ENCODE measurements around the gene DENND2A.
"Not testable (repeated sequence)": the region's sequence is repeated elsewhere in the genome, so short reads cannot be mapped to it uniquely, and the experiment has no call there.

The DENND2A gene

GRCh38 chr7:140544388-140544826, 96.2 kb downstream of the DENND2A start:
- no peak for DNase-seq (ENCODE audit: low read depth)

GRCh38 chr7:140542228-140542603, 98.4 kb downstream of the DENND2A start:
- DNase-seq (ENCODE audit: low read depth): no peak

GRCh38 chr7:140541513-140542227, 98.9 kb downstream of the DENND2A start:
- no peak for DNase-seq (ENCODE audit: low read depth)

- no peak for DNase-seq (ENCODE audit: low read depth)
These were observed 99.5 kb downstream of the DENND2A start for GRCh38 chr7:140541176-140541512.

GRCh38 chr7:140540136-140540777, 100.4 kb downstream of the DENND2A start:
- no peak for DNase-seq (ENCODE audit: low read depth)

- DNase-seq (ENCODE audit: low read depth): no peak
These were observed 101.2 kb downstream of the DENND2A start for GRCh38 chr7:140539461-140539860.

- DNase-seq (ENCODE audit: low read depth): no peak
These were observed 102.7 kb downstream of the DENND2A start for GRCh38 chr7:140537750-140538482.

- no peak for DNase-seq (ENCODE audit: low read depth)
These were observed 105.9 kb downstream of the DENND2A start for GRCh38 chr7:140534743-140535142.

- DNase-seq (ENCODE audit: low read depth): no peak
These were observed 107.2 kb downstream of the DENND2A start for GRCh38 chr7:140533394-140533872.

- not testable (repeated sequence) for DNase-seq (ENCODE audit: low read depth)
These were observed 111.2 kb downstream of the DENND2A start for GRCh38 chr7:140529428-140529827.

GRCh38 chr7:140526787-140527664, 113.6 kb downstream of the DENND2A start:
- no peak for DNase-seq (ENCODE audit: low read depth)

- DNase-seq (ENCODE audit: low read depth): no peak
These were observed 114.4 kb downstream of the DENND2A start for GRCh38 chr7:140526214-140526613.

GRCh38 chr7:140525743-140526142, 114.9 kb downstream of the DENND2A start:
- no peak for DNase-seq (ENCODE audit: low read depth)

GRCh38 chr7:140521421-140521820, 119.2 kb downstream of the DENND2A start:
- DNase-seq (ENCODE audit: low read depth): no peak

GRCh38 chr7:140519007-140519399, 121.6 kb downstream of the DENND2A start:
- DNase-seq (ENCODE audit: low read depth): no peak

- no peak for DNase-seq (ENCODE audit: low read depth)
These were observed 122.1 kb downstream of the DENND2A start for GRCh38 chr7:140518370-140519006.

- DNase-seq (ENCODE audit: low read depth): peak; percentile 43
These were observed 122.9 kb downstream of the DENND2A start for GRCh38 chr7:140517546-140518369.

- no peak for DNase-seq (ENCODE audit: low read depth)
These were observed 128.2 kb downstream of the DENND2A start for GRCh38 chr7:140512317-140513000.

- no peak for DNase-seq (ENCODE audit: low read depth)
These were observed 130.8 kb downstream of the DENND2A start for GRCh38 chr7:140509789-140510188.

GRCh38 chr7:140507556-140507955, 133.1 kb downstream of the DENND2A start:
- not testable (repeated sequence) for DNase-seq (ENCODE audit: low read depth)

Data from stimulated activated CD8-positive, alpha-beta memory T cell treated with anti-CD3 and anti-CD28 coated beads, Interleukin-15, amount 100 ng/mL, for 24 hours (primary cell).